K562 (cell line): Measurements from ENCODE around the gene AARSD1. TPM values are rescaled to one million over a fixed set of nuclear protein-coding genes. Genes with fewer than 3 reads are reported as not detected.

Source experiments
- ATF6 ChIP-seq: sonication (generic); formaldehyde crosslinking; IDR thresholded peaks from 2 replicates; pipeline ENCODE4 v1.4.0; 2020; ENCODE audit warnings: mild to moderate bottlenecking, missing genetic modification reagents
- BMI1 ChIP-seq: fragments of 150-350 bp; IDR thresholded peaks from 2 replicates; pipeline ENCODE4 v1.6.1; 2014; ENCODE audit warnings: low read length
- CBX2 ChIP-seq: fragments of 200-600 bp; sonication (generic); IDR thresholded peaks from one replicate; pipeline ENCODE4 v1.6.1; 2012; ENCODE audit warnings: mild to moderate bottlenecking, low read length, inconsistent platforms; ENCODE audit not compliant: insufficient read depth, poor library complexity, severe bottlenecking
- CBX8 ChIP-seq: fragments of 200-600 bp; sonication (generic); IDR thresholded peaks from 2 replicates; pipeline ENCODE4 v1.6.1; 2012; ENCODE audit warnings: borderline replicate concordance, mixed run types, low read depth, mild to moderate bottlenecking, moderate library complexity, mixed read lengths, low read length, control low read depth, inconsistent platforms; ENCODE audit not compliant: poor library complexity, severe bottlenecking; ENCODE audit errors: extremely low read depth
- KHSRP ChIP-seq: fragments of 450-650 bp; IDR thresholded peaks from 2 replicates; pipeline ENCODE4 v1.6.1; 2017
- NR0B1 ChIP-seq: fragments of 450-650 bp; IDR thresholded peaks from one replicate; pipeline ENCODE4 v1.6.1; 2018; ENCODE audit warnings: mild to moderate bottlenecking, moderate library complexity; ENCODE audit not compliant: partially characterized antibody
- RNF2 ChIP-seq: sonication (generic); IDR thresholded peaks from 2 replicates; pipeline ENCODE4 v1.6.1; 2016
- THRA ChIP-seq: fragments of 450-650 bp; IDR thresholded peaks from 2 replicates; pipeline ENCODE4 v1.6.1; 2017; ENCODE audit warnings: mild to moderate bottlenecking, moderate library complexity
- ZFP36 ChIP-seq: fragments of 150-350 bp; IDR thresholded peaks from 2 replicates; pipeline ENCODE4 v1.6.1; 2018; ENCODE audit warnings: low read length, low read depth; ENCODE audit not compliant: partially characterized antibody
- ZNF174 ChIP-seq: fragments of 250-450 bp; sonication (Bioruptor Pico); IDR thresholded peaks from 2 replicates; pipeline ENCODE4 v1.4.0; 2020; ENCODE audit warnings: mild to moderate bottlenecking
- ZNF232 ChIP-seq: sonication (generic); formaldehyde crosslinking; IDR thresholded peaks from 2 replicates; pipeline ENCODE4 v1.8.0; 2022; ENCODE audit warnings: mild to moderate bottlenecking, missing genetic modification reagents
- ZNF41 ChIP-seq: fragments of 250-450 bp; sonication (Bioruptor Pico); conservative IDR thresholded peaks from 2 replicates; pipeline ENCODE4 v1.4.0; 2020; ENCODE audit warnings: mild to moderate bottlenecking
- polyA plus RNA-seq, 8 experiments: library from polyadenylated mRNA; depleted of rRNA in 4 of 8; stranded (reverse) in 5 of 8; unstranded in 3 of 8; fragments of >200 nt; fragmentation: Nextera tagmentation in 2 of 8; fragmentation: Illumina TruSeq in 1 of 8; extraction: Ambion mirVana in 2 of 8; extraction: Trizol in 1 of 8; gene quantifications; 2 replicates each; pipeline versions ENCODE4 v1.2.1 to v1.2.3, GENCODE V29; 2011 to 2014; ENCODE audit warnings: inconsistent platforms in 1 of 8, missing spikeins in 1 of 8
- total RNA-seq, 7 experiments: library from RNA; depleted of rRNA in 6 of 7; stranded (reverse); fragments of >200 nt in 6 of 7; fragmentation: Illumina TruSeq in 2 of 7; extraction: Trizol in 2 of 7; gene quantifications; 2 replicates each; pipeline versions ENCODE4 v1.2.1 to v1.2.3, GENCODE V29; 2011 to 2021; ENCODE audit warnings: low replicate concordance in 1 of 7
- TF ChIP-seq, protein P1 (sequence below): fragments of 150-350 bp; IDR thresholded peaks from 2 replicates; pipeline ENCODE4 v1.6.1; 2014; ENCODE audit warnings: low read depth, mild to moderate bottlenecking, low read length, borderline replicate concordance
- TF ChIP-seq, protein P2 (sequence below): fragments of 450-650 bp; conservative IDR thresholded peaks from 2 replicates; pipeline ENCODE4 v1.6.1; 2016; ENCODE audit warnings: missing genetic modification characterization, low read depth, mild to moderate bottlenecking, missing compliant biosample characterization, moderate library complexity
- TF ChIP-seq, protein P3 (sequence below): sonication (generic); formaldehyde crosslinking; IDR thresholded peaks from 2 replicates; pipeline ENCODE4 v1.8.1; 2023; ENCODE audit warnings: mild to moderate bottlenecking, missing genetic modification reagents

AARSD1 gene
- total and polyA plus RNA-seq, 9 of the 15 experiments (the other 6 are each of a cell fraction or from before 2014, with no cell fraction given), result 51.7 to 98.5 (median 68.6) TPM

- peak; percentile 45; the same call in 1 of the 2 replicates for TF ChIP-seq BMI1
- TF ChIP-seq, protein P1, sequence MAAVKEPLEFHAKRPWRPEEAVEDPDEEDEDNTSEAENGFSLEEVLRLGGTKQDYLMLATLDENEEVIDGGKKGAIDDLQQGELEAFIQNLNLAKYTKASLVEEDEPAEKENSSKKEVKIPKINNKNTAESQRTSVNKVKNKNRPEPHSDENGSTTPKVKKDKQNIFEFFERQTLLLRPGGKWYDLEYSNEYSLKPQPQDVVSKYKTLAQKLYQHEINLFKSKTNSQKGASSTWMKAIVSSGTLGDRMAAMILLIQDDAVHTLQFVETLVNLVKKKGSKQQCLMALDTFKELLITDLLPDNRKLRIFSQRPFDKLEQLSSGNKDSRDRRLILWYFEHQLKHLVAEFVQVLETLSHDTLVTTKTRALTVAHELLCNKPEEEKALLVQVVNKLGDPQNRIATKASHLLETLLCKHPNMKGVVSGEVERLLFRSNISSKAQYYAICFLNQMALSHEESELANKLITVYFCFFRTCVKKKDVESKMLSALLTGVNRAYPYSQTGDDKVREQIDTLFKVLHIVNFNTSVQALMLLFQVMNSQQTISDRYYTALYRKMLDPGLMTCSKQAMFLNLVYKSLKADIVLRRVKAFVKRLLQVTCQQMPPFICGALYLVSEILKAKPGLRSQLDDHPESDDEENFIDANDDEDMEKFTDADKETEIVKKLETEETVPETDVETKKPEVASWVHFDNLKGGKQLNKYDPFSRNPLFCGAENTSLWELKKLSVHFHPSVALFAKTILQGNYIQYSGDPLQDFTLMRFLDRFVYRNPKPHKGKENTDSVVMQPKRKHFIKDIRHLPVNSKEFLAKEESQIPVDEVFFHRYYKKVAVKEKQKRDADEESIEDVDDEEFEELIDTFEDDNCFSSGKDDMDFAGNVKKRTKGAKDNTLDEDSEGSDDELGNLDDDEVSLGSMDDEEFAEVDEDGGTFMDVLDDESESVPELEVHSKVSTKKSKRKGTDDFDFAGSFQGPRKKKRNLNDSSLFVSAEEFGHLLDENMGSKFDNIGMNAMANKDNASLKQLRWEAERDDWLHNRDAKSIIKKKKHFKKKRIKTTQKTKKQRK, result no peak
- no peak for TF ChIP-seq ZNF232 (CRISPR knock-in tag)
- TF ChIP-seq KHSRP, result no peak
- TF ChIP-seq THRA, result no peak
- TF ChIP-seq, protein P2, sequence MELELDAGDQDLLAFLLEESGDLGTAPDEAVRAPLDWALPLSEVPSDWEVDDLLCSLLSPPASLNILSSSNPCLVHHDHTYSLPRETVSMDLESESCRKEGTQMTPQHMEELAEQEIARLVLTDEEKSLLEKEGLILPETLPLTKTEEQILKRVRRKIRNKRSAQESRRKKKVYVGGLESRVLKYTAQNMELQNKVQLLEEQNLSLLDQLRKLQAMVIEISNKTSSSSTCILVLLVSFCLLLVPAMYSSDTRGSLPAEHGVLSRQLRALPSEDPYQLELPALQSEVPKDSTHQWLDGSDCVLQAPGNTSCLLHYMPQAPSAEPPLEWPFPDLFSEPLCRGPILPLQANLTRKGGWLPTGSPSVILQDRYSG (tag), result no peak
- no peak for TF ChIP-seq ZNF174 (CRISPR knock-in tag)
- TF ChIP-seq ZFP36, result peak; percentile 9
- TF ChIP-seq ATF6 (CRISPR knock-in tag), result no peak
- peak; percentile 83 for TF ChIP-seq CBX8
- TF ChIP-seq, protein P3, sequence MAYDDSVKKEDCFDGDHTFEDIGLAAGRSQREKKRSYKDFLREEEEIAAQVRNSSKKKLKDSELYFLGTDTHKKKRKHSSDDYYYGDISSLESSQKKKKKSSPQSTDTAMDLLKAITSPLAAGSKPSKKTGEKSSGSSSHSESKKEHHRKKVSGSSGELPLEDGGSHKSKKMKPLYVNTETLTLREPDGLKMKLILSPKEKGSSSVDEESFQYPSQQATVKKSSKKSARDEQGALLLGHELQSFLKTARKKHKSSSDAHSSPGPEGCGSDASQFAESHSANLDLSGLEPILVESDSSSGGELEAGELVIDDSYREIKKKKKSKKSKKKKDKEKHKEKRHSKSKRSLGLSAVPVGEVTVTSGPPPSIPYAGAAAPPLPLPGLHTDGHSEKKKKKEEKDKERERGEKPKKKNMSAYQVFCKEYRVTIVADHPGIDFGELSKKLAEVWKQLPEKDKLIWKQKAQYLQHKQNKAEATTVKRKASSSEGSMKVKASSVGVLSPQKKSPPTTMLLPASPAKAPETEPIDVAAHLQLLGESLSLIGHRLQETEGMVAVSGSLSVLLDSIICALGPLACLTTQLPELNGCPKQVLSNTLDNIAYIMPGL (CRISPR knock-in tag), result no peak
- TF ChIP-seq NR0B1, result no peak
- TF ChIP-seq CBX2, result peak; percentile 97
- no peak for TF ChIP-seq ZNF41
- TF ChIP-seq RNF2, result 0 out of 2 replicates have a peak, but pooled peaks have one; percentile 12
- TF ChIP-seq, all 486 proteins: peak for 5
Measured at GRCh38 chr17:42922294-42922693, 42.0 kb downstream of the AARSD1 start (continued).
